Cardiac ventricle fibroblast (primary cell): ENCODE measurements around the gene MMAA. TPM values are rescaled to one million over a fixed set of nuclear protein-coding genes. Genes with fewer than 3 reads are reported as not detected.

Source experiments
- total RNA-seq: library from RNA; depleted of rRNA; stranded (reverse); fragments of >200 nt; gene quantifications from 2 replicates; pipeline ENCODE4 v1.2.3, GENCODE V29; 2015

Gene MMAA
- 6.2 and 6.5 TPM in 2 replicates for total RNA-seq

DNA sequence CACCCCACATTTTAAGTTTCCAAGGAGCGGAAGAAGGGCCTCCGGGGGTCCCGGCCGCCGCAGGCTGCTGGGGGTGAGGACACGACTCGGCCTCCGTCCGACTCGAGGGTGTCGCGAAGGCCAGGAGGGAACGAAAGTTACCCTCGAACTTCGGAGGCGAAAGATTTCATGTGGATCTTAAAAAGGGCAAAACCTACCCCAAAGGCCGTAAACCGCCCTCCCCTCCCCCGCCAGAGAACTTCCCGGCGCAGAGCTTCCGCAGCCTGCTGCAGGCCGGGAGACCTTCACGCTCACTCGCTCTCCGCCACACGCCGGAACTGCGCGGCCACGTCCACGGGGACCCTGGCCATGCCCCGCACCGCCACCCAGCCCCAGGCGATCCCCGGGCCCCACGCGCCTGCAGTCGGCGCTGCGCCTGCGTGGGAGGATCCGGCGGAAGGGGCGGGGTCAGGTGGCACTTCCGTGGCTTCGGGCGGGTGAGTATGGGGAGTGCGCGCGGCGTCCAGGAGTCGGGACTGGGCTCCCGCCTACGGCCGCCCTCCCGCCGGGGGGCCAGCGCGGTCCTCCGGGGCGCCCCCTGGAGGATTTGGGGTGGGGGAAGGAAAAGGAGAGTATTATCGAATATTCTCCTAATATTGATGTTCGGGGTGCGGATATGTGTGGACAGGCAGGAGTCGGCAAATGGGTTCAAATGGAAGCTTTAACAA, at the start of gene MMAA:
Gene MMAA, plus strand, starts transcription at position 454 of the 707 bp plus-strand sequence. CDS start 19,755 bp downstream, outside the sequence.

DNA sequence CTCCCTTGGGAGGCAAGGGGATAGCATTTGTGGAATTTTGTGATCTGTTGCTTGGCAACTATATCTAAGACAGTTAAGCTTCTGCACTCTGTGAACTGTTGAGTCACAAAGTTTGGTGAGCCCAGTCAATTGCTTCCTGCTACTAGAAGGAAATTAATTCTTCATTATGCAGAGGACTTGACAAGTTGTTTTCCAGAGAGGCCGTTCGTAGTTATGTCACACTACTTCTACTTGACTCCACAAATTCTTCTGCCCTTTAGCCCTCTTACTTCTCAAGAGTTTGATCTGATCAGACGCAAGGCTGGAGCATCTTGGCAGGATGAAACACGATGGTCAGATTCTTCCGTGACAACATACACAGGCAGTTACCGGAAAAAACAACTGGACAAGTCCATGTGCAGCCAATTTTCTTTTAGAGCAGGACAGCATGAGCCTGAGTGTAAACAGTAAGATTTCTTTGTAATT, 60.8 kb downstream of the MMAA start, which contains the start of gene C4orf51:
Gene C4orf51, plus strand, starts transcription at position 156 of the 465 bp plus-strand sequence. Its CDS starts 58 bp downstream, at position 214.

Other genes with a start within 250 kb of the MMAA start
- 26.1 and 28.1 TPM in 2 replicates for gene SMAD1, start 137.5 kb upstream of the MMAA start, total RNA-seq
- gene C4orf51, start 60.8 kb downstream of the MMAA start, total RNA-seq = not detected in 2 replicates